HG03432 (cell line): ENCODE data around the gene GRIN3B.

Experiments
- ATAC-seq: cut with Tn5 transposase; IDR thresholded peaks from one replicate; pipeline ENCODE4 v1.9.1; 2021; ENCODE audit warnings: mild to moderate bottlenecking, moderate library complexity; ENCODE audit not compliant: unreplicated experiment

The GRIN3B gene

GRCh38 chr19:1055886-1056620 lies 55.8 kb downstream of the GRIN3B start:
- no peak for ATAC-seq

GRCh38 chr19:1057176-1057855 lies 57.1 kb downstream of the GRIN3B start:
- no peak for ATAC-seq

DNA sequence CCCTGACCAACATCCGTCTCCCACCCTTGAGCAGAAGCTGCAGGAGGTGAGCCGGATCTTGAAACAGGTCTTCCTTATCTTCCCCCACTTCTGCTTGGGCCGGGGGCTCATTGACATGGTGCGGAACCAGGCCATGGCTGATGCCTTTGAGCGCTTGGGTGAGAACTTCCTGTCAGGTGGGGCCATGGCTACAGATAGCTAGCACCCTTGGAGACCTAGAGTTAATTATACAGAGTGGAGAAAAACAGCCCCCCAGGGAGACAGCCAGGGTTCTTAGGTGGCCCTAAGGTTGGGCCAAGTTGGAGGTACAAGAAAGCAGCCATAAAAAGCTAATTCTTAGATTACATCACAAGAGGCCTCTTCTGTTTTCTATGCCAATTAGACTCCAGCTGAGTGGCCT lies 57.9 kb downstream of the GRIN3B start:
- ATAC-seq: no peak
